GM21529 (cell line): ENCODE results near the gene CDK14.

ENCODE experiments used
- ATAC-seq: cut with Tn5 transposase; IDR thresholded peaks from one replicate; pipeline ENCODE4 v1.9.1; 2021; ENCODE audit not compliant: unreplicated experiment

CDK14 gene

GRCh38 chr7:90677486-90678404, 81.6 kb downstream of the CDK14 start:
- no peak for ATAC-seq

- ATAC-seq: no peak
Measured at GRCh38 chr7:90678986-90679385, 82.9 kb downstream of the CDK14 start.

- no peak for ATAC-seq
Measured at GRCh38 chr7:90680484-90680883, 84.4 kb downstream of the CDK14 start.

GRCh38 chr7:90681336-90682022, 85.4 kb downstream of the CDK14 start:
- ATAC-seq: no peak

GRCh38 chr7:90686146-90686545, 90.0 kb downstream of the CDK14 start:
- no peak for ATAC-seq

- no peak for ATAC-seq
Measured at GRCh38 chr7:90688810-90689209, 92.7 kb downstream of the CDK14 start.

GRCh38 chr7:90689260-90689659, 93.1 kb downstream of the CDK14 start:
- ATAC-seq: no peak

GRCh38 chr7:90690159-90690858, 94.2 kb downstream of the CDK14 start:
- ATAC-seq: peak; percentile 72

GRCh38 chr7:90692396-90692795, 96.3 kb downstream of the CDK14 start:
- ATAC-seq: no peak

GRCh38 chr7:90692947-90693346, 96.8 kb downstream of the CDK14 start:
- ATAC-seq: no peak

GRCh38 chr7:90693939-90694338, 97.8 kb downstream of the CDK14 start:
- no peak for ATAC-seq

- no peak for ATAC-seq
Measured at GRCh38 chr7:90698616-90699015, 102.5 kb downstream of the CDK14 start.

- peak; percentile 57 for ATAC-seq
Measured at GRCh38 chr7:90701021-90701420, 104.9 kb downstream of the CDK14 start.

- ATAC-seq: no peak
Measured at GRCh38 chr7:90701771-90702170, 105.7 kb downstream of the CDK14 start.

GRCh38 chr7:90705391-90706071, 109.4 kb downstream of the CDK14 start:
- no peak for ATAC-seq

GRCh38 chr7:90706072-90706716, 110.1 kb downstream of the CDK14 start:
- ATAC-seq: no peak

- peak; percentile 69 for ATAC-seq
Measured at GRCh38 chr7:90708841-90709317, 112.8 kb downstream of the CDK14 start.

GRCh38 chr7:90709501-90710465, 113.7 kb downstream of the CDK14 start:
- ATAC-seq: peak; percentile 52

GRCh38 chr7:90710466-90710850, 114.3 kb downstream of the CDK14 start:
- ATAC-seq: peak; percentile 9
